Nephron progenitor cell (in vitro differentiated cells): ENCODE data around the gene TDP1.

ENCODE experiments used
- DNase-seq: peaks from one replicate; pipeline ENCODE4 v3.0.0; 2021
- H3K27ac Mint-ChIP-seq: 2 replicates; pipeline ENCODE4 v1.8.0; 2021; ENCODE audit warnings: mild to moderate bottlenecking, moderate library complexity, mixed read lengths
- H3K27me3 Mint-ChIP-seq: 2 replicates; pipeline ENCODE4 v1.8.0; 2021; ENCODE audit warnings: mild to moderate bottlenecking, low read depth, mixed read lengths; ENCODE audit not compliant: poor library complexity
- H3K36me3 Mint-ChIP-seq: 2 replicates; pipeline ENCODE4 v1.8.0; 2021; ENCODE audit warnings: low read depth, mixed read lengths
- H3K4me1 Mint-ChIP-seq: 2 replicates; pipeline ENCODE4 v1.8.0; 2021; ENCODE audit warnings: mixed read lengths
- H3K4me3 Mint-ChIP-seq: 2 replicates; pipeline ENCODE4 v1.8.0; 2021; ENCODE audit warnings: mild to moderate bottlenecking, moderate library complexity, mixed read lengths
- H3K9me3 Mint-ChIP-seq: 2 replicates; pipeline ENCODE4 v1.8.0; 2021; ENCODE audit warnings: mild to moderate bottlenecking, moderate library complexity, mixed read lengths
- TF ChIP-seq, protein P1 (sequence below): fragments of 200-600 bp; sonication (generic); IDR thresholded peaks from 2 replicates; pipeline ENCODE4 v1.5.0; 2021; ENCODE audit warnings: antibody characterized with exemption

Gene TDP1

GRCh38 chr14:89973234-89973823, 17.6 kb downstream of the TDP1 start:
- no peaks in the 10 kb centered on the region for H3K27me3 Mint-ChIP-seq
- H3K9me3 Mint-ChIP-seq: no peaks in the 10 kb centered on the region
- peaks cover 51% of the 10 kb centered on the region for H3K36me3 Mint-ChIP-seq
- H3K27ac Mint-ChIP-seq: no peak overlapping the region
- no peak overlapping the region for H3K4me3 Mint-ChIP-seq
- TF ChIP-seq, protein P1, sequence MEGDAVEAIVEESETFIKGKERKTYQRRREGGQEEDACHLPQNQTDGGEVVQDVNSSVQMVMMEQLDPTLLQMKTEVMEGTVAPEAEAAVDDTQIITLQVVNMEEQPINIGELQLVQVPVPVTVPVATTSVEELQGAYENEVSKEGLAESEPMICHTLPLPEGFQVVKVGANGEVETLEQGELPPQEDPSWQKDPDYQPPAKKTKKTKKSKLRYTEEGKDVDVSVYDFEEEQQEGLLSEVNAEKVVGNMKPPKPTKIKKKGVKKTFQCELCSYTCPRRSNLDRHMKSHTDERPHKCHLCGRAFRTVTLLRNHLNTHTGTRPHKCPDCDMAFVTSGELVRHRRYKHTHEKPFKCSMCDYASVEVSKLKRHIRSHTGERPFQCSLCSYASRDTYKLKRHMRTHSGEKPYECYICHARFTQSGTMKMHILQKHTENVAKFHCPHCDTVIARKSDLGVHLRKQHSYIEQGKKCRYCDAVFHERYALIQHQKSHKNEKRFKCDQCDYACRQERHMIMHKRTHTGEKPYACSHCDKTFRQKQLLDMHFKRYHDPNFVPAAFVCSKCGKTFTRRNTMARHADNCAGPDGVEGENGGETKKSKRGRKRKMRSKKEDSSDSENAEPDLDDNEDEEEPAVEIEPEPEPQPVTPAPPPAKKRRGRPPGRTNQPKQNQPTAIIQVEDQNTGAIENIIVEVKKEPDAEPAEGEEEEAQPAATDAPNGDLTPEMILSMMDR: peak; percentile 78
- DNase-seq: peak; percentile 70
- no peaks in the 10 kb centered on the region for H3K4me1 Mint-ChIP-seq

- Mint-ChIP-seq H3K27ac (no peak overlapping the region), H3K4me1 (no peaks in the 10 kb centered on the region), H3K4me3 (no peak overlapping the region), H3K9me3 (no peaks in the 10 kb centered on the region), H3K36me3 (peaks cover 42% of the 10 kb centered on the region), H3K27me3 (no peaks in the 10 kb centered on the region)
- TF ChIP-seq, protein P1: no peak
- no peak for DNase-seq
Measured at GRCh38 chr14:89977668-89978067, 21.9 kb downstream of the TDP1 start.

- H3K9me3 Mint-ChIP-seq: no peaks in the 10 kb centered on the region
- no peaks in the 10 kb centered on the region for H3K4me1 Mint-ChIP-seq
- H3K4me3 Mint-ChIP-seq: no peak overlapping the region
- TF ChIP-seq, protein P1: no peak
- H3K27me3 Mint-ChIP-seq: no peaks in the 10 kb centered on the region
- no peak for DNase-seq
- H3K36me3 Mint-ChIP-seq: peaks cover 46% of the 10 kb centered on the region
- no peak overlapping the region for H3K27ac Mint-ChIP-seq
Measured at GRCh38 chr14:89978656-89979055, 22.9 kb downstream of the TDP1 start.

DNA sequence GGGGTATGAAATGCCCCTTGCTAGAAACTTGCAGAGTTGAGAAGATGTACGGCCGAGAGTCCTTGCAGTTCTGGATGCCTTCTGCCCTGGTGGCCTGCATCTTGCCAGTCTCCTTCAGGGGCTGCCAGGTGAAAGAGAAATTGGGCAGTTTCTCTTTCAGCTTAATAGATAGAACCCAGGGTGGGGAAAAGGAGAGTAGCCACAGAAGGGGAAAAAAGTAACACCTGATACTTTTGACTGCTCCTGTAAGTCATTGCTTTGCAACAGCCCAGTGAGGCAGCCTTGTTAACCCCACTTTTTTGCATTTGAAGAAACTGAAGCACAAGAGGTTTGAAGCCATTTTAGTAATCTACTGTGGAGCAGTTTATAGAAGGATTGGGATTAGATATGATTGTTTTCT, 27.6 kb downstream of the TDP1 start:
- DNase-seq: no peak
- TF ChIP-seq, protein P1: no peak
- Mint-ChIP-seq H3K4me3 (no peak overlapping the region), H3K27ac (no peak overlapping the region), H3K9me3 (no peaks in the 10 kb centered on the region), H3K36me3 (peaks cover 65% of the 10 kb centered on the region), H3K27me3 (no peaks in the 10 kb centered on the region), H3K4me1 (no peaks in the 10 kb centered on the region)

- no peak overlapping the region for H3K27ac Mint-ChIP-seq
- no peaks in the 10 kb centered on the region for H3K27me3 Mint-ChIP-seq
Measured at GRCh38 chr14:89986462-89987160, 30.9 kb downstream of the TDP1 start.

More at GRCh38 chr14:89986462-89987160, 30.9 kb downstream of the TDP1 start:
- no peak overlapping the region for H3K4me3 Mint-ChIP-seq
- H3K9me3 Mint-ChIP-seq: no peaks in the 10 kb centered on the region
- peaks cover 62% of the 10 kb centered on the region for H3K36me3 Mint-ChIP-seq
- TF ChIP-seq, protein P1: no peak
- no peaks in the 10 kb centered on the region for H3K4me1 Mint-ChIP-seq
- no peak for DNase-seq
